Thymus (tissue), 11 donors: ENCODE results near the gene LILRA2. TPM values are rescaled to one million over a fixed set of nuclear protein-coding genes. Genes with fewer than 3 reads are reported as not detected.
"Not testable (repeated sequence)": the region's sequence is repeated elsewhere in the genome, so short reads cannot be mapped to it uniquely, and the experiment has no call there.

Source experiments
- DNase-seq, 9 donors: peaks; one replicate each; pipeline ENCODE4 v3.0.0-alpha.2; 2013; ENCODE audit warnings: low spot score in 9 of 9, low read depth in 6 of 9, missing footprints in 1 of 9
- H3K27ac ChIP-seq, 2 donors: one replicate each; pipeline ENCODE4 v1.5.1; 2013; ENCODE audit warnings: control low read depth in 1 of 2, low read depth in 1 of 2, low read length in 1 of 2, mild to moderate bottlenecking in 1 of 2, moderate library complexity in 1 of 2
- H3K27me3 ChIP-seq, 2 donors: one replicate each; pipeline ENCODE4 v1.5.1; 2013; ENCODE audit warnings: low read length in 1 of 2; ENCODE audit not compliant: control insufficient read depth in 2 of 2, insufficient read depth in 1 of 2
- H3K36me3 ChIP-seq, 2 donors: one replicate each; pipeline ENCODE4 v1.5.1; 2013; ENCODE audit warnings: low read length in 1 of 2, mild to moderate bottlenecking in 1 of 2, moderate library complexity in 1 of 2; ENCODE audit not compliant: control insufficient read depth in 2 of 2, insufficient read depth in 2 of 2
- H3K4me1 ChIP-seq, 2 donors: one replicate each; pipeline ENCODE4 v1.5.1; 2013; ENCODE audit warnings: low read length in 2 of 2; ENCODE audit not compliant: control insufficient read depth in 2 of 2, insufficient read depth in 2 of 2
- H3K4me3 ChIP-seq, 2 donors: one replicate each; pipeline ENCODE4 v1.5.1; 2013; ENCODE audit warnings: low read length in 2 of 2, control low read depth in 1 of 2, mild to moderate bottlenecking in 1 of 2
- H3K9me3 ChIP-seq, 2 donors: one replicate each; pipeline ENCODE4 v1.5.1; 2013; ENCODE audit warnings: low read length in 1 of 2, mild to moderate bottlenecking in 1 of 2; ENCODE audit not compliant: control insufficient read depth in 2 of 2, insufficient read depth in 1 of 2
- WGBS: extraction: QIAGEN DNeasy Blood & Tissue Kit; methylation state at CpG from one replicate; pipeline ENCODE4 v1.1.7; 2013; 5-methylcytosine and 5-hydroxymethylcytosine counted together
- polyA plus RNA-seq: library from polyadenylated mRNA; stranded (reverse); fragments of 200-250 nt; gene quantifications from one replicate; pipeline ENCODE4 v1.2.3, GENCODE V29; 2013
- total RNA-seq: library from RNA; stranded (reverse); fragments of 120-200 nt; gene quantifications from one replicate; pipeline ENCODE4 v1.2.4, GENCODE V29; 2013
- donor health status: healthy.

Gene LILRA2
- total and polyA plus RNA-seq, 2 donors = 1.3 to 3.2 TPM

GRCh38 chr19:54595680-54596436 is 22.3 kb downstream of the LILRA2 start:
- not testable (repeated sequence) for H3K27ac ChIP-seq, H3K36me3 ChIP-seq, H3K27me3 ChIP-seq, H3K4me1 ChIP-seq, H3K9me3 ChIP-seq, H3K4me3 ChIP-seq, DNase-seq
- WGBS = 92% methylated on average over 26 of the region's 26 CpGs

GRCh38 chr19:54600212-54600611 is 26.6 kb downstream of the LILRA2 start:
- Histone ChIP-seq H3K27me3 (no peaks in the 10 kb centered on the region), H3K9me3 (no peaks in the 10 kb centered on the region), H3K4me3 (no peak overlapping the region), H3K4me1 (no peaks in the 10 kb centered on the region), H3K36me3 (no peaks in the 10 kb centered on the region), H3K27ac (no peak overlapping the region)
- 84% methylated on average over 5 of the region's 5 CpGs for WGBS
- DNase-seq = no peak

GRCh38 chr19:54606230-54606629 is 32.6 kb downstream of the LILRA2 start:
- no peak overlapping the region for H3K4me3 ChIP-seq
- H3K4me1 ChIP-seq = no peaks in the 10 kb centered on the region
- H3K27me3 ChIP-seq = no peaks in the 10 kb centered on the region
- 83% methylated on average over 4 of the region's 4 CpGs for WGBS
- no peak overlapping the region for H3K27ac ChIP-seq
- DNase-seq = no peak
- no peaks in the 10 kb centered on the region for H3K36me3 ChIP-seq
- no peaks in the 10 kb centered on the region for H3K9me3 ChIP-seq

GRCh38 chr19:54606891-54607784 is 33.5 kb downstream of the LILRA2 start:
- Histone ChIP-seq H3K4me1 (no peaks in the 10 kb centered on the region), H3K9me3 (no peaks in the 10 kb centered on the region), H3K4me3 (no peak overlapping the region), H3K27me3 (no peaks in the 10 kb centered on the region), H3K36me3 (no peaks in the 10 kb centered on the region), H3K27ac (no peak overlapping the region)
- WGBS = 89% methylated on average over 16 of the region's 16 CpGs
- no peak for DNase-seq

- 82% methylated on average over 5 of the region's 5 CpGs for WGBS
- H3K4me3 ChIP-seq = no peak overlapping the region
- no peaks in the 10 kb centered on the region for H3K36me3 ChIP-seq
- no peaks in the 10 kb centered on the region for H3K27me3 ChIP-seq
- H3K9me3 ChIP-seq = no peaks in the 10 kb centered on the region
- DNase-seq = no peak
- H3K27ac ChIP-seq = no peak overlapping the region
- no peaks in the 10 kb centered on the region for H3K4me1 ChIP-seq
These were observed 34.2 kb downstream of the LILRA2 start for GRCh38 chr19:54607785-54608150.

- Histone ChIP-seq H3K9me3 (no peaks in the 10 kb centered on the region), H3K27ac (no peak overlapping the region), H3K27me3 (no peaks in the 10 kb centered on the region), H3K4me3 (no peak overlapping the region), H3K36me3 (no peaks in the 10 kb centered on the region), H3K4me1 (no peaks in the 10 kb centered on the region)
- WGBS = 90% methylated on average over 7 of the region's 7 CpGs
- no peak for DNase-seq
These were observed 34.6 kb downstream of the LILRA2 start for GRCh38 chr19:54608205-54608604.

- H3K27ac ChIP-seq = no peak overlapping the region
- no peaks in the 10 kb centered on the region for H3K9me3 ChIP-seq
- H3K4me3 ChIP-seq = no peak overlapping the region
- H3K27me3 ChIP-seq = no peaks in the 10 kb centered on the region
- WGBS = 89% methylated on average over 15 of the region's 15 CpGs
- no peaks in the 10 kb centered on the region for H3K36me3 ChIP-seq
- no peaks in the 10 kb centered on the region for H3K4me1 ChIP-seq
- DNase-seq = no peak
These were observed 35.2 kb downstream of the LILRA2 start for GRCh38 chr19:54608792-54609191.

GRCh38 chr19:54609356-54609791 is 35.8 kb downstream of the LILRA2 start:
- WGBS = 90% methylated on average over 26 of the region's 26 CpGs
- DNase-seq = no peak

GRCh38 chr19:54612428-54612827 is 38.8 kb downstream of the LILRA2 start:
- H3K27ac ChIP-seq = no peak overlapping the region
- H3K36me3 ChIP-seq = no peaks in the 10 kb centered on the region
- H3K4me3 ChIP-seq = no peak overlapping the region
- WGBS = 94% methylated on average over 1 of the region's 1 CpG
- H3K4me1 ChIP-seq = no peaks in the 10 kb centered on the region
- DNase-seq = no peak
- H3K27me3 ChIP-seq = no peaks in the 10 kb centered on the region
- H3K9me3 ChIP-seq = no peaks in the 10 kb centered on the region

More at GRCh38 chr19:54609356-54609791, 35.8 kb downstream of the LILRA2 start:
- Histone ChIP-seq H3K36me3 (no peaks in the 10 kb centered on the region), H3K9me3 (no peaks in the 10 kb centered on the region), H3K27ac (no peak overlapping the region), H3K27me3 (no peaks in the 10 kb centered on the region), H3K4me1 (no peaks in the 10 kb centered on the region), H3K4me3 (no peak overlapping the region)
